ENCODE measurements around the gene FUT9.

DNA sequence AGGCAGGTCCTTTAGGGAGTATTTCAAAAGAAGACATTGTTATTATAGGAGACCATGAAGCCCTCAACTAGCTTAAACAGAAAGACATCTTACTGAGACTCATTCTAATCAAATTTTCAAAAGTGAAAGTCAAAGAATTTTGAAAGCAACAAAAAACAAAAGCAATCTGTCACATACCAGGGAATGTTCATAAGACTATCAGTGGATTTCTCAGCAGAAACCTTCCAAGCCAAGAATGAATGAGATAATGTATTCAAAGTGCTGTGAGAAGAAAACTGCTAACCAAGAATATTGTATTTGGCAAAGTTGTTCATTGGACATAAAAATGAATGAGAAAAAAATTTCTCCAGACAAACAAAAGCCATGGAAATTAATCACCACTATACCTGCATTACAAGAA is 48.2 kb upstream of the FUT9 start:
- TF ChIP-seq, protein P1, sequence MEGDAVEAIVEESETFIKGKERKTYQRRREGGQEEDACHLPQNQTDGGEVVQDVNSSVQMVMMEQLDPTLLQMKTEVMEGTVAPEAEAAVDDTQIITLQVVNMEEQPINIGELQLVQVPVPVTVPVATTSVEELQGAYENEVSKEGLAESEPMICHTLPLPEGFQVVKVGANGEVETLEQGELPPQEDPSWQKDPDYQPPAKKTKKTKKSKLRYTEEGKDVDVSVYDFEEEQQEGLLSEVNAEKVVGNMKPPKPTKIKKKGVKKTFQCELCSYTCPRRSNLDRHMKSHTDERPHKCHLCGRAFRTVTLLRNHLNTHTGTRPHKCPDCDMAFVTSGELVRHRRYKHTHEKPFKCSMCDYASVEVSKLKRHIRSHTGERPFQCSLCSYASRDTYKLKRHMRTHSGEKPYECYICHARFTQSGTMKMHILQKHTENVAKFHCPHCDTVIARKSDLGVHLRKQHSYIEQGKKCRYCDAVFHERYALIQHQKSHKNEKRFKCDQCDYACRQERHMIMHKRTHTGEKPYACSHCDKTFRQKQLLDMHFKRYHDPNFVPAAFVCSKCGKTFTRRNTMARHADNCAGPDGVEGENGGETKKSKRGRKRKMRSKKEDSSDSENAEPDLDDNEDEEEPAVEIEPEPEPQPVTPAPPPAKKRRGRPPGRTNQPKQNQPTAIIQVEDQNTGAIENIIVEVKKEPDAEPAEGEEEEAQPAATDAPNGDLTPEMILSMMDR (conservative IDR thresholded peaks at IDR 0.05; ENCODE audit: low read length) = no peak
- no peak for TF ChIP-seq EZH2phosphoT487 (IDR thresholded peaks at IDR 0.05; ENCODE audit: borderline replicate concordance)
